Measurements from ENCODE around the gene PRKAR1A. TPM values are rescaled to one million over a fixed set of nuclear protein-coding genes. Genes with fewer than 3 reads are reported as not detected.

The PRKAR1A gene
- total and polyA plus RNA-seq, 9 donors: 137 to 501 (median 375) TPM

GRCh38 chr17:68468788-68469187 lies 43.4 kb upstream of the PRKAR1A start:
- TF ChIP-seq EP300 (IDR thresholded peaks at IDR 0.05) (no peak), CTCF (IDR thresholded peaks at IDR 0.05) (no peak), POLR2A (IDR thresholded peaks at IDR 0.05) (no peak)
- DNase-seq: no peak
- Histone ChIP-seq H3K27me3 (no peaks in the 10 kb centered on the region), H3K27ac (no peak overlapping the region), H3K4me3 (no peak overlapping the region), H3K36me3 (no peaks in the 10 kb centered on the region), H3K4me1 (ENCODE audit: insufficient read depth) (peaks cover 3% of the 10 kb centered on the region), H3K9me3 (no peaks in the 10 kb centered on the region)
- intact Hi-C loops (cut with DNase I): loop anchor here in 1 of 4 donors (5.0 to 10.0 kb wide), 3 partner anchors 44 to 286 kb away; partner anchors contain the start of gene PRKAR1A
- 89 to 92% (median 89%) methylated on average over 1 of the region's 1 CpG for WGBS, 3 donors

- 92 to 97% (median 92%) methylated on average over 1 of the region's 1 CpG for WGBS, 3 donors
- TF ChIP-seq POLR2A (IDR thresholded peaks at IDR 0.05) (no peak), CTCF (IDR thresholded peaks at IDR 0.05) (no peak), EP300 (IDR thresholded peaks at IDR 0.05) (no peak)
- Histone ChIP-seq H3K27ac (no peak overlapping the region), H3K36me3 (no peaks in the 10 kb centered on the region), H3K27me3 (no peaks in the 10 kb centered on the region), H3K4me3 (no peak overlapping the region), H3K9me3 (no peaks in the 10 kb centered on the region), H3K4me1 (ENCODE audit: insufficient read depth) (peaks cover 6% of the 10 kb centered on the region)
- intact Hi-C loops (cut with DNase I): no loop called here
- DNase-seq: no peak
These were observed 41.3 kb upstream of the PRKAR1A start for GRCh38 chr17:68470961-68471360.

- TF ChIP-seq CTCF (IDR thresholded peaks at IDR 0.05): no peak
- no peak for TF ChIP-seq EP300 (IDR thresholded peaks at IDR 0.05)
- no peak for TF ChIP-seq POLR2A (IDR thresholded peaks at IDR 0.05)
- Histone ChIP-seq H3K27ac (no peak overlapping the region), H3K27me3 (no peaks in the 10 kb centered on the region), H3K4me1 (ENCODE audit: insufficient read depth) (peaks cover 9% of the 10 kb centered on the region), H3K9me3 (no peaks in the 10 kb centered on the region), H3K36me3 (no peaks in the 10 kb centered on the region), H3K4me3 (no peak overlapping the region)
- intact Hi-C loops (cut with DNase I): no loop called here
- DNase-seq: no peak
- 86 to 92% (median 88%) methylated on average over 4 of the region's 4 CpGs for whole genome bisulfite sequencing, 3 donors
These were observed 31.3 kb upstream of the PRKAR1A start for GRCh38 chr17:68480885-68481284.

- WGBS, 3 donors: 13 to 42% (median 16%) methylated on average over 4 of the region's 4 CpGs
- no peak overlapping the region for H3K4me3 ChIP-seq
- no peaks in the 10 kb centered on the region for H3K36me3 ChIP-seq
- no peak for DNase-seq
- H3K27me3 ChIP-seq: no peaks in the 10 kb centered on the region
- no peaks in the 10 kb centered on the region for H3K9me3 ChIP-seq
- TF ChIP-seq EP300 (IDR thresholded peaks at IDR 0.05): no peak
- TF ChIP-seq CTCF (IDR thresholded peaks at IDR 0.05): no peak
- TF ChIP-seq POLR2A (IDR thresholded peaks at IDR 0.05): no peak
- H3K27ac ChIP-seq: no peak overlapping the region
- intact Hi-C loops (cut with DNase I): no loop called here
- H3K4me1 ChIP-seq (ENCODE audit: insufficient read depth): peaks cover 9% of the 10 kb centered on the region
These were observed 29.6 kb upstream of the PRKAR1A start for GRCh38 chr17:68482576-68483041.
